ENCODE data around the gene MAGEC1. TPM values are rescaled to one million over a fixed set of nuclear protein-coding genes. Genes with fewer than 3 reads are reported as not detected.
"Not testable (repeated sequence)": the region's sequence is repeated elsewhere in the genome, so short reads cannot be mapped to it uniquely, and the experiment has no call there.

MAGEC1 gene, protein sequence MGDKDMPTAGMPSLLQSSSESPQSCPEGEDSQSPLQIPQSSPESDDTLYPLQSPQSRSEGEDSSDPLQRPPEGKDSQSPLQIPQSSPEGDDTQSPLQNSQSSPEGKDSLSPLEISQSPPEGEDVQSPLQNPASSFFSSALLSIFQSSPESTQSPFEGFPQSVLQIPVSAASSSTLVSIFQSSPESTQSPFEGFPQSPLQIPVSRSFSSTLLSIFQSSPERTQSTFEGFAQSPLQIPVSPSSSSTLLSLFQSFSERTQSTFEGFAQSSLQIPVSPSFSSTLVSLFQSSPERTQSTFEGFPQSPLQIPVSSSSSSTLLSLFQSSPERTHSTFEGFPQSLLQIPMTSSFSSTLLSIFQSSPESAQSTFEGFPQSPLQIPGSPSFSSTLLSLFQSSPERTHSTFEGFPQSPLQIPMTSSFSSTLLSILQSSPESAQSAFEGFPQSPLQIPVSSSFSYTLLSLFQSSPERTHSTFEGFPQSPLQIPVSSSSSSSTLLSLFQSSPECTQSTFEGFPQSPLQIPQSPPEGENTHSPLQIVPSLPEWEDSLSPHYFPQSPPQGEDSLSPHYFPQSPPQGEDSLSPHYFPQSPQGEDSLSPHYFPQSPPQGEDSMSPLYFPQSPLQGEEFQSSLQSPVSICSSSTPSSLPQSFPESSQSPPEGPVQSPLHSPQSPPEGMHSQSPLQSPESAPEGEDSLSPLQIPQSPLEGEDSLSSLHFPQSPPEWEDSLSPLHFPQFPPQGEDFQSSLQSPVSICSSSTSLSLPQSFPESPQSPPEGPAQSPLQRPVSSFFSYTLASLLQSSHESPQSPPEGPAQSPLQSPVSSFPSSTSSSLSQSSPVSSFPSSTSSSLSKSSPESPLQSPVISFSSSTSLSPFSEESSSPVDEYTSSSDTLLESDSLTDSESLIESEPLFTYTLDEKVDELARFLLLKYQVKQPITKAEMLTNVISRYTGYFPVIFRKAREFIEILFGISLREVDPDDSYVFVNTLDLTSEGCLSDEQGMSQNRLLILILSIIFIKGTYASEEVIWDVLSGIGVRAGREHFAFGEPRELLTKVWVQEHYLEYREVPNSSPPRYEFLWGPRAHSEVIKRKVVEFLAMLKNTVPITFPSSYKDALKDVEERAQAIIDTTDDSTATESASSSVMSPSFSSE
- not detected in 2 replicates for total RNA-seq (2014; rRNA removed; shearing (Covaris generic))

DNA sequence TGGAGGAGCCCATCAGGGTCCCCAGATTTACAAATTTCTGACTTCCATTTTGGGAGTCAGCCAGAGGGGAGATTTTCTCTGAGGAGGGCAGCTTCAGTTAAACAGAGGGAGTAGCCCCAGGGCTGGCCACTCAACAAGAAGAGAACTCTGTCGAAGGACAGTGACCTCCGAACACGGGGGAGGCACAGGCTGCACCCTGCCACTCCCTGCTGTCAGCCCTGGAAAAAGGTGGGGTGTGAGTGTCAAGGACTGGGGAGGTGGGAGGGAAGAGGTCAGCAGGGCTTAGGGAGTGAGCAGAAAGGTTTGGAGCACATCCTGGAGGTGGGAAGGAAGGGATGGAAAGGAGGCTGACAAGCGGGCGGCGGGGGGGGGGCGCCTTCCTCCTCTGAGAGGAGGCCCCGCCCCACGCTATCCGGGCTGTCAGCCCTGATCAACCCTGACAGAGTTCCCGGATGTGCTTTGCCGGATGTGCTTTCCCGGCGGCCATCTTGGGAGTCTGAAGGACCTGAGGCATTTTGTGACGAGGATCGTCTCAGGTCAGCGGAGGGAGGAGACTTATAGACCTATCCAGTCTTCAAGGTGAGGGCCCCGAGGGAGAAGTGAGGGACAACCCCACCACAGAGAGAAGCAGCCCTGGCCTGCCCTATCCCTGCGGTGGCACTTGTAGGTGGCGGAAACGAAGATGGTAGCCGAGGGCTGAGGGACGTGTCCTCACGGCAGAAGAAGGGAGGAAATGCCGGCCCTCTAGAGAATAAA, at the start of gene MAGEC1:
Gene MAGEC1, plus strand, starts transcription at position 495 of the 756 bp plus-strand sequence. CDS start 1,179 bp downstream, outside the sequence.
- in situ Hi-C loops (cut with HindIII; ENCODE audit: low sequenced_read_pairs) = no loop called here
- DNase-seq (ENCODE audit: low spot score) = no peak

- DNase-seq (ENCODE audit: low spot score) = no peak
- in situ Hi-C loops (cut with HindIII; ENCODE audit: low sequenced_read_pairs) = no loop called here
These were observed 46.2 kb upstream of the MAGEC1 start for GRCh38 chrX:141857479-141857878.

GRCh38 chrX:141879616-141880015, 24.1 kb upstream of the MAGEC1 start:
- no peak for DNase-seq (ENCODE audit: low spot score)
- in situ Hi-C loops (cut with HindIII; ENCODE audit: low sequenced_read_pairs) = no loop called here

DNA sequence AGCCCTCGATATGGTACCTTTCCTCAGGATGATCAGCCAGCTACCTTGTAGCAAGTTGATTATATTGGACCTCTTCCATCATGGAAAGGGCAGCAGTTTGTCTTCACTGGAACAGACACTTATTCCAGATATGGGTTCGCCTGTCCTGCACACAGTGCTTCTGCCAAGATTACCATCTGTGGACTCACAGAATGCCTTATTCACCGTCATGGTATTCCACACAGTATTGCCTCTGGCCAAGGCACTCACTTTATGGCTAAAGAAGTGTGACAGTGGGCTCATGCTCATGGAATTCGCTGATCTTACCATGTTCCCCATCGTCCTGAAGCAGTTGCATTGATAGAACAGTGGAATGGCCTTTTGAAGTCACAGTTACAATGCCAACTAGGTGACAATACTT, 14.9 kb upstream of the MAGEC1 start:
- DNase-seq (ENCODE audit: low spot score); in situ Hi-C loops (cut with HindIII; ENCODE audit: low sequenced_read_pairs): not testable (repeated sequence)

DNA sequence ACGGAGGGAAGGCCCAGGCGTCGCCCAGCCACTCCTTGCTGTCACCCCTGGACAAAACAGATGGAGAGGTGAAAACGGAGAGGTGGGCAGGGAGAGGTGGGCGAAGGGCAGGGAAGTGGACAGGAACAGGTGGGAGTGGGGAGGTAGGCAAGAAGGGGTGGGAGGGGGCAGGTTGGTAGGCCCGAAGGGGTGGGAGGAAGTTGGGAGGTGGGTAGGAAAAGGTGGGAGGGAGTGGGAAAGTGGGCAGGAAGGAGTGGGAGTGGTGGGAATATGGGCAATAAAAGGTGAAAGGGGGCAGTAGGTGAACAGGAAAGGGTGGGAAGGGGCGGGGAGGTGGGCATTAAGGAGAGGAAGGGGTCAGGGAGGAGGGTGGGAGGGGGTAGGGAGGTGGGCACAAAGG, 9.0 kb upstream of the MAGEC1 start:
- in situ Hi-C loops (cut with HindIII; ENCODE audit: low sequenced_read_pairs) = no loop called here
- no peak for DNase-seq (ENCODE audit: low spot score)

GRCh38 chrX:141897690-141898089, 6.0 kb upstream of the MAGEC1 start:
- in situ Hi-C loops (cut with HindIII; ENCODE audit: low sequenced_read_pairs) = no loop called here
- no peak for DNase-seq (ENCODE audit: low spot score)

- no peak for DNase-seq (ENCODE audit: low spot score)
- in situ Hi-C loops (cut with HindIII; ENCODE audit: low sequenced_read_pairs) = no loop called here
These were observed 1.3 kb upstream of the MAGEC1 start for GRCh38 chrX:141902366-141902765.

GRCh38 chrX:141904262-141904661, 568 bp downstream of the MAGEC1 start:
- in situ Hi-C loops (cut with HindIII; ENCODE audit: low sequenced_read_pairs) = no loop called here

DNA sequence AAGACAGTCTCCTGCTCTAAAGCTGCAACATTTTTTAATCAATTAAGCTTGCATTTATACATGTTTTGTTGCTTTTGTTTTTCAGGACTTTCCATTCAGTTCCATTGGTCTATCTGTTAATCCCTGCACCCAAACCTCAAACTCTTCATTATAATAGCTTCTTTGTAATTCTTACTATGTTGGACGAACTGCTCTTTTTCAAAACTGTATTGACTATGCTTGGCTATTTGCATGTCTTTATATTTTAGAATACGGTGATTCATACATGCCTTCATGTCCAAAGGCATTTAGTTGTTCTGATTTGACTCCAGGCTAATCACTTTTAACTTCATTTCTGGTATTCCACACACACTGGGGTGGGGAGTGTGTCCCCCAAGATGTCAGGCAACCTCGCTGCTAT, 14.1 kb downstream of the MAGEC1 start:
- no peak for DNase-seq (ENCODE audit: low spot score)
- in situ Hi-C loops (cut with HindIII; ENCODE audit: low sequenced_read_pairs) = no loop called here

More at GRCh38 chrX:141904262-141904661, 568 bp downstream of the MAGEC1 start:
- DNase-seq (ENCODE audit: low spot score) = no peak

DNA sequence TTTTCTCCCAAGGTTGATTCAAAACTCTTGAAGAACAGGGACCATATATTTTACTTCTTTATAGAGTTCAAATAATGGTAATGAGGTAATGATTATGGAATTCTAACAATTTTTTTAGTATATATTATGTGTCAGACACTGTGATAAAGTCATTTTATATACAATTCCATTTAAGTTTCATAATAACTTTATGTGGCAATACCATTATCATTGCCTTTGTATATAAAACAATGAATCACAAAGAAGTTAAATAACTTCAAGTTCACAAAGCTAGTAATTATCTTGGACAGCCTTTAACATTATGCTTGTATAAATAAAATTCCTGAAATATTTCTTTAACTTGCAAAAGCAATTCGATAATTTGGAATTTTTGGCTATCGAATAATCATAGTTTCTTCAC, 20.6 kb downstream of the MAGEC1 start:
- DNase-seq (ENCODE audit: low spot score) = no peak
- in situ Hi-C loops (cut with HindIII; ENCODE audit: low sequenced_read_pairs) = no loop called here

- in situ Hi-C loops (cut with HindIII; ENCODE audit: low sequenced_read_pairs) = no loop called here
These were observed 24.7 kb downstream of the MAGEC1 start for GRCh38 chrX:141928432-141928831.

GRCh38 chrX:141934059-141934641, 30.5 kb downstream of the MAGEC1 start:
- no peak for DNase-seq (ENCODE audit: low spot score)
- in situ Hi-C loops (cut with HindIII; ENCODE audit: low sequenced_read_pairs) = no loop called here

More at GRCh38 chrX:141928432-141928831, 24.7 kb downstream of the MAGEC1 start:
- no peak for DNase-seq (ENCODE audit: low spot score)

DNA sequence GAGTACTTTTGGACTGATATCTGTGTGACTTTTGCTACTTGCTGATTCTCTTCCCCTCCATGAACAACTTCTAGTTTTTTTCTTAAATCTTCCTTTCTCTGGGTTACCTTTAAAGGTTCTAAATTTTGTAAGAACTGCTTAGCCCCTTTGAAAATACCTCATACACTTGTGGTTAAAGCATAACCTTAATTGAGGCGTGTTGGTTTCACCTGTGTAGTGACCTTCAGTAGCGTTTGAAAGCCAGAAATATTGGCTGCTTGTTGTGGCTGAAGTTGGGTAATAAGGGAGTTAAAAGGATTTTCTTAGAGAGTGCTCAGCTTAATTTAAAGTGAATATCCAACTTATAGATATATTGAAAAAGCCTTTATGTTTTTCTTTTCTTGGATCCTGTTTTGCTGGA, 32.0 kb downstream of the MAGEC1 start:
- no peak for DNase-seq (ENCODE audit: low spot score)
- in situ Hi-C loops (cut with HindIII; ENCODE audit: low sequenced_read_pairs) = no loop called here

DNA sequence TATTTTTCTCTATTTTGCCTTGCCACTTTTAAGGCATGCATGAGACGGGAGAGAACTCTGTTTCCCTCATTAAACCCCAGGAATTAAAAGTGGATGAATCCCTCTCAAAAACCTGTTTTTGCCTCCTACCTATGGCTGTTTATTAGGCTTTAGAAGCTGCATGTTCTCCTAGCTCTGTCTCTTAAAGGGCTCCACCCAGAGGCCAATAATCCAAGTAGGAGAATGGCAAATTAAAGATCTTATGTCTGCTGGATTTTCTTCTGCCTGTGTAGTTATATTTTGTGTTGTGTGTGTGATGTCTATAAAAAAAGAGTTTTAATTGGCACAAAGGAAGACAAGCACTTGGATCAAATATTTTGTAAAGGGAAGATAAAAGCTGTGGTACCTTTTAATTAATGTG, 32.4 kb downstream of the MAGEC1 start:
- no peak for DNase-seq (ENCODE audit: low spot score)
- in situ Hi-C loops (cut with HindIII; ENCODE audit: low sequenced_read_pairs) = no loop called here

DNA sequence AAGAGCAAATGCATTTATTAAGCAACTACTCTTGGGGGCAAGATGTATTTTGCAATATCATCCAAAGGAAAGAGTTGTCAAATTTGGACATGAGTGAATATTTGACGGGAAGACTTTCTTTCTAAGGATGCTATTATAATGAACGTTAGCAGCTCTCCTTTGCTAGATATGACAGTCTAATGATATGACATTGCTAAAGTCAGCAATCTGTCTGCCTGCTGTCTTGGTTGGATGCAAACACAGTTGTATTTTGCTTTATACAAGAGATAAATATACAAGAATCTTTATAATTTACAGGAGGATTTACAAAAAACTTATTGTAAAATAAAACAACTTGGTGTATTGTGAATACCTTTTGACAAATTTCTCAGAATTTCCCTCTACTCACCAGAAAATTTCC, 37.5 kb downstream of the MAGEC1 start:
- no peak for DNase-seq (ENCODE audit: low spot score)
- in situ Hi-C loops (cut with HindIII; ENCODE audit: low sequenced_read_pairs) = no loop called here

DNA sequence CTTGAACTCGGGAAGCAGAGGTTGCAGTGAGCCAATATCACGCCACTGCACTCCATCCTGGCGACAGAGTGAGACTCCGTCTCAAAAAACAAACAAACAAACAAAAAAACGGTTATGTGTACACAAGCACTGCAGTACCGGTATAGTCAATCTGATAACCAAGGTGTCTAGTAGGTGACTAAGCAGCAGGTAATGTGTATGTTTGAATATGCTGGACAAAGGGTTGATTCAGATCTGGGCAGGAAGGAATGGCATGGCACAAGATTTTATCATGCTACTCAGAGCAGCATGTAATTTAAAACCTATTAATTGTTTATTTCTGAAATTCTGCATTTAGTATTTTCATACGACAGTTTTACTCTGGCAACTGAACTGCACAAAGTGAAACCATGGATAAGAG, 41.7 kb downstream of the MAGEC1 start:
- in situ Hi-C loops (cut with HindIII; ENCODE audit: low sequenced_read_pairs) = no loop called here

DNA sequence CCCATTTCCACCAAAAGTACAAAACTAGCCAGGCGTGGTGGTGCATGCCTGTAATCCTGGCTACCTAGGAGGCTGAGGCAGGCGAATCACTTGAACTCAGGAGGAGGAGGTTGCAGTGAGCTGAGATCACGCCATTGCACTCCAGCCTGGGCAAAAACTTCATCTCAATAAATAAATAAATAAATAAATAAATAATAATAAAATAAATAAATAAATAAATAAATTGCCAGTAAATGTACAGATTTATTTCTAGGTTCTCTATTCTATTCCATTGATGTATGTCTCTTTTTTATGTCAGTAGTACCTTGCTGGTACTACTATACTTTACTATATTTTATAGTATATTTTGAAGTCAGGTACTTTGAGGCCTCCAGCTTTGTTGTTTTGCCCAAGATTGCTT, 43.7 kb downstream of the MAGEC1 start:
- no peak for DNase-seq (ENCODE audit: low spot score)
- in situ Hi-C loops (cut with HindIII; ENCODE audit: low sequenced_read_pairs) = no loop called here

More for the DNA sequence above, 41.7 kb downstream of the MAGEC1 start:
- DNase-seq (ENCODE audit: low spot score) = no peak

GRCh38 chrX:141952603-141953002, 48.9 kb downstream of the MAGEC1 start:
- in situ Hi-C loops (cut with HindIII; ENCODE audit: low sequenced_read_pairs) = no loop called here
- DNase-seq (ENCODE audit: low spot score) = no peak

GRCh38 chrX:141958675-141959074, 55.0 kb downstream of the MAGEC1 start:
- in situ Hi-C loops (cut with HindIII; ENCODE audit: low sequenced_read_pairs) = no loop called here
- no peak for DNase-seq (ENCODE audit: low spot score)

All from G401 (cell line).